Measurements from ENCODE around the gene CES4A.

Gene CES4A

GRCh38 chr16:66945939-66946338, 42.5 kb upstream of the CES4A start:
- Histone ChIP-seq H4K20me1 (ENCODE audit: insufficient read depth, low read length) (no peaks in the 10 kb centered on the region), H3K4me1 (ENCODE audit: insufficient read depth, low read length, severe bottlenecking) (peaks cover 4% of the 10 kb centered on the region), H3K4me2 (ENCODE audit: low read length) (no peak overlapping the region), H3K9me3 (ENCODE audit: low read length) (no peaks in the 10 kb centered on the region), H3K79me2 (ENCODE audit: insufficient read depth, low read length) (no peaks in the 10 kb centered on the region), H2AFZ (ENCODE audit: low read length) (no peak overlapping the region), H3K9ac (ENCODE audit: low read length) (no peak overlapping the region), H3K27me3 (ENCODE audit: insufficient read depth, low read length) (peaks cover 5% of the 10 kb centered on the region; the same call in 1 of the 2 replicates), H3K36me3 (ENCODE audit: insufficient read depth, low read length) (peaks cover 18% of the 10 kb centered on the region; the same call in 1 of the 2 replicates), H3K4me3 (ENCODE audit: low read depth, low read length, poor library complexity, severe bottlenecking) (no peak overlapping the region), H3F3A (ENCODE audit: insufficient read depth, low read length) (no peaks in the 10 kb centered on the region), H3K27ac (ENCODE audit: low read depth, low read length, poor library complexity, severe bottlenecking) (no peak overlapping the region), H3K9me2 (ENCODE audit: low read depth, low read length) (no peaks in the 10 kb centered on the region)
- TF ChIP-seq CTCF (IDR thresholded peaks at IDR 0.05; ENCODE audit: low read length) (no peak), EZH2 (IDR thresholded peaks at IDR 0.05; ENCODE audit: borderline replicate concordance, low read length) (no peak)

- no peak overlapping the region for H3K27ac ChIP-seq (ENCODE audit: low read depth, low read length, poor library complexity, severe bottlenecking)
- no peak for TF ChIP-seq CTCF (IDR thresholded peaks at IDR 0.05; ENCODE audit: low read length)
- TF ChIP-seq EZH2 (IDR thresholded peaks at IDR 0.05; ENCODE audit: borderline replicate concordance, low read length) = no peak
- H4K20me1 ChIP-seq (ENCODE audit: insufficient read depth, low read length) = no peaks in the 10 kb centered on the region
- no peak overlapping the region for H2AFZ ChIP-seq (ENCODE audit: low read length)
- no peak overlapping the region for H3K9ac ChIP-seq (ENCODE audit: low read length)
- peaks cover 18% of the 10 kb centered on the region; the same call in 1 of the 2 replicates for H3K36me3 ChIP-seq (ENCODE audit: insufficient read depth, low read length)
- H3K4me1 ChIP-seq (ENCODE audit: insufficient read depth, low read length, severe bottlenecking) = peaks cover 4% of the 10 kb centered on the region
- 0 out of 2 replicates have a peak, but pooled peaks cover under 1% of the 10 kb centered on the region for H3K9me3 ChIP-seq (ENCODE audit: low read length)
- H3F3A ChIP-seq (ENCODE audit: insufficient read depth, low read length) = no peaks in the 10 kb centered on the region
- H3K4me2 ChIP-seq (ENCODE audit: low read length) = no peak overlapping the region
- H3K79me2 ChIP-seq (ENCODE audit: insufficient read depth, low read length) = no peaks in the 10 kb centered on the region
- H3K4me3 ChIP-seq (ENCODE audit: low read depth, low read length, poor library complexity, severe bottlenecking) = no peak overlapping the region
- H3K9me2 ChIP-seq (ENCODE audit: low read depth, low read length) = no peaks in the 10 kb centered on the region
- peaks cover 5% of the 10 kb centered on the region; the same call in 1 of the 2 replicates for H3K27me3 ChIP-seq (ENCODE audit: insufficient read depth, low read length)
Measured at GRCh38 chr16:66946541-66946940, 41.8 kb upstream of the CES4A start.

- no peak overlapping the region for H3K27ac ChIP-seq (ENCODE audit: low read depth, low read length, poor library complexity, severe bottlenecking)
- no peak overlapping the region for H3K4me2 ChIP-seq (ENCODE audit: low read length)
- TF ChIP-seq EZH2 (IDR thresholded peaks at IDR 0.05; ENCODE audit: borderline replicate concordance, low read length) (no peak), CTCF (IDR thresholded peaks at IDR 0.05; ENCODE audit: low read length) (no peak)
- no peaks in the 10 kb centered on the region for H3K9me2 ChIP-seq (ENCODE audit: low read depth, low read length)
- no peaks in the 10 kb centered on the region for H4K20me1 ChIP-seq (ENCODE audit: insufficient read depth, low read length)
- H3K9me3 ChIP-seq (ENCODE audit: low read length) = 0 out of 2 replicates have a peak, but pooled peaks cover 3% of the 10 kb centered on the region
- no peaks in the 10 kb centered on the region for H3F3A ChIP-seq (ENCODE audit: insufficient read depth, low read length)
- H3K4me1 ChIP-seq (ENCODE audit: insufficient read depth, low read length, severe bottlenecking) = peaks cover 4% of the 10 kb centered on the region
- no peak overlapping the region for H3K4me3 ChIP-seq (ENCODE audit: low read depth, low read length, poor library complexity, severe bottlenecking)
- H3K9ac ChIP-seq (ENCODE audit: low read length) = no peak overlapping the region
- peaks cover 16% of the 10 kb centered on the region; the same call in 1 of the 2 replicates for H3K36me3 ChIP-seq (ENCODE audit: insufficient read depth, low read length)
- no peak overlapping the region for H2AFZ ChIP-seq (ENCODE audit: low read length)
- peaks cover 5% of the 10 kb centered on the region; the same call in 1 of the 2 replicates for H3K27me3 ChIP-seq (ENCODE audit: insufficient read depth, low read length)
- no peaks in the 10 kb centered on the region for H3K79me2 ChIP-seq (ENCODE audit: insufficient read depth, low read length)
Measured at GRCh38 chr16:66946974-66947301, 41.5 kb upstream of the CES4A start.
